K562 (cell line): Measurements from ENCODE around the gene ATPAF2. TPM values are rescaled to one million over a fixed set of nuclear protein-coding genes. Genes with fewer than 3 reads are reported as not detected.

Experiments used
- ATF1 ChIP-seq, 2 experiments: fragments of 450-650 bp in 1 of 2; IDR thresholded peaks; 2 replicates each; pipeline ENCODE4 v1.6.1; 2016; ENCODE audit warnings: missing compliant biosample characterization in 1 of 2, missing genetic modification characterization in 1 of 2
- CBX5 ChIP-seq: IDR thresholded peaks from 2 replicates; pipeline ENCODE4 v1.6.1; 2014; ENCODE audit warnings: low read depth, borderline replicate concordance
- CREM ChIP-seq: IDR thresholded peaks from 2 replicates; pipeline ENCODE4 v1.6.1; 2014; ENCODE audit warnings: antibody characterized with exemption, low read depth
- DIDO1 ChIP-seq: fragments of 450-650 bp; IDR thresholded peaks from 2 replicates; pipeline ENCODE4 v1.6.1; 2016; ENCODE audit warnings: low read depth, missing biosample characterization, missing genetic modification characterization
- ELF1 ChIP-seq: fragments of 200-800 bp; sonication (Bioruptor generic); IDR thresholded peaks from 2 replicates; pipeline ENCODE4 v1.6.1; 2016; ENCODE audit warnings: missing genetic modification characterization, missing compliant biosample characterization
- RBM14 ChIP-seq: fragments of 200-400 bp; formaldehyde crosslinking; IDR thresholded peaks from 2 replicates; pipeline ENCODE4 v1.6.1; 2018; ENCODE audit warnings: low read depth, mild to moderate bottlenecking, low read length, moderate library complexity, borderline replicate concordance; ENCODE audit not compliant: insufficient read depth
- SUPT5H ChIP-seq: fragments of 450-650 bp; IDR thresholded peaks from 2 replicates; pipeline ENCODE4 v1.6.1; 2016
- TEAD2 ChIP-seq: fragments of 450-650 bp; IDR thresholded peaks from 2 replicates; pipeline ENCODE4 v1.6.1; 2016; ENCODE audit warnings: missing genetic modification characterization, control low read depth, missing compliant biosample characterization
- THRAP3 ChIP-seq: fragments of 450-650 bp; IDR thresholded peaks from 2 replicates; pipeline ENCODE4 v1.6.1; 2016; ENCODE audit warnings: mild to moderate bottlenecking, inconsistent platforms, borderline replicate concordance
- ZNF3 ChIP-seq: fragments of 250-450 bp; sonication (Bioruptor Pico); IDR thresholded peaks from 2 replicates; pipeline ENCODE4 v1.5.0; 2021; ENCODE audit warnings: mild to moderate bottlenecking, moderate library complexity
- polyA plus RNA-seq, 8 experiments: library from polyadenylated mRNA; depleted of rRNA in 4 of 8; stranded (reverse) in 5 of 8; unstranded in 3 of 8; fragments of >200 nt; fragmentation: Nextera tagmentation in 2 of 8; fragmentation: Illumina TruSeq in 1 of 8; extraction: Ambion mirVana in 2 of 8; extraction: Trizol in 1 of 8; gene quantifications; 2 replicates each; pipeline versions ENCODE4 v1.2.1 to v1.2.3, GENCODE V29; 2011 to 2014; ENCODE audit warnings: inconsistent platforms in 1 of 8, missing spikeins in 1 of 8
- total RNA-seq, 7 experiments: library from RNA; depleted of rRNA in 6 of 7; stranded (reverse); fragments of >200 nt in 6 of 7; fragmentation: Illumina TruSeq in 2 of 7; extraction: Trizol in 2 of 7; gene quantifications; 2 replicates each; pipeline versions ENCODE4 v1.2.1 to v1.2.3, GENCODE V29; 2011 to 2021; ENCODE audit warnings: low replicate concordance in 1 of 7
- TF ChIP-seq, protein P1 (sequence below): sonication (generic); formaldehyde crosslinking; IDR thresholded peaks from 2 replicates; pipeline ENCODE4 v1.8.1; 2023; ENCODE audit warnings: missing genetic modification reagents, mild to moderate bottlenecking, borderline replicate concordance
- TF ChIP-seq, protein P2 (sequence below): fragments of 450-650 bp; formaldehyde crosslinking; IDR thresholded peaks from 2 replicates; pipeline ENCODE4 v1.4.0; 2020; ENCODE audit warnings: mild to moderate bottlenecking
- TF ChIP-seq, protein P3 (sequence below): fragments of 450-650 bp; IDR thresholded peaks from 2 replicates; pipeline ENCODE4 v1.6.1; 2016; ENCODE audit warnings: borderline replicate concordance
- TF ChIP-seq, protein P4 (sequence below): fragments of 250-450 bp; sonication (Bioruptor Pico); IDR thresholded peaks from 2 replicates; pipeline ENCODE4 v1.5.0; 2022; ENCODE audit warnings: mild to moderate bottlenecking

ATPAF2 gene
- total and polyA plus RNA-seq, 9 of the 15 experiments (the other 6 are each of a cell fraction or from before 2014, with no cell fraction given), result 2.1 to 19.2 (median 11.3) TPM

DNA sequence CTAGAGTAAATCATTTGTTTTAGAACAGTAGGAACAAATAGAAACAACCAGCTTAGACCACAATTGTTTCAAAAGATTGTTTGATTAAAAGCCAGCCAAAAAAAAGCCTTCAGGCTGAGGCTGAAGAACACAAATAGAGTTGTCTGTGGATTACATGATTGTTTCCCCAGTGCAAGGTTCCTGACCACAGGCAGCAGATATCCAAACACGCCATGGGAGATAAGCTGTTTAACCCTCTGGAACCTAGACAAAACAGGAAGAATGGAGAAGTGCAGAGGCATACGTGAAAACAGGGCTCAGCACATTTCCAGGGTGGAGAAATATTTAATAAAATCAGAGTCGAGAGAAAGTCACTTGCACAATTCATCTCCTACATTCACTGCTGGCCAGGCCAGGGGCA, 21.0 kb downstream of the ATPAF2 start (continued):
- TF ChIP-seq, protein P1, sequence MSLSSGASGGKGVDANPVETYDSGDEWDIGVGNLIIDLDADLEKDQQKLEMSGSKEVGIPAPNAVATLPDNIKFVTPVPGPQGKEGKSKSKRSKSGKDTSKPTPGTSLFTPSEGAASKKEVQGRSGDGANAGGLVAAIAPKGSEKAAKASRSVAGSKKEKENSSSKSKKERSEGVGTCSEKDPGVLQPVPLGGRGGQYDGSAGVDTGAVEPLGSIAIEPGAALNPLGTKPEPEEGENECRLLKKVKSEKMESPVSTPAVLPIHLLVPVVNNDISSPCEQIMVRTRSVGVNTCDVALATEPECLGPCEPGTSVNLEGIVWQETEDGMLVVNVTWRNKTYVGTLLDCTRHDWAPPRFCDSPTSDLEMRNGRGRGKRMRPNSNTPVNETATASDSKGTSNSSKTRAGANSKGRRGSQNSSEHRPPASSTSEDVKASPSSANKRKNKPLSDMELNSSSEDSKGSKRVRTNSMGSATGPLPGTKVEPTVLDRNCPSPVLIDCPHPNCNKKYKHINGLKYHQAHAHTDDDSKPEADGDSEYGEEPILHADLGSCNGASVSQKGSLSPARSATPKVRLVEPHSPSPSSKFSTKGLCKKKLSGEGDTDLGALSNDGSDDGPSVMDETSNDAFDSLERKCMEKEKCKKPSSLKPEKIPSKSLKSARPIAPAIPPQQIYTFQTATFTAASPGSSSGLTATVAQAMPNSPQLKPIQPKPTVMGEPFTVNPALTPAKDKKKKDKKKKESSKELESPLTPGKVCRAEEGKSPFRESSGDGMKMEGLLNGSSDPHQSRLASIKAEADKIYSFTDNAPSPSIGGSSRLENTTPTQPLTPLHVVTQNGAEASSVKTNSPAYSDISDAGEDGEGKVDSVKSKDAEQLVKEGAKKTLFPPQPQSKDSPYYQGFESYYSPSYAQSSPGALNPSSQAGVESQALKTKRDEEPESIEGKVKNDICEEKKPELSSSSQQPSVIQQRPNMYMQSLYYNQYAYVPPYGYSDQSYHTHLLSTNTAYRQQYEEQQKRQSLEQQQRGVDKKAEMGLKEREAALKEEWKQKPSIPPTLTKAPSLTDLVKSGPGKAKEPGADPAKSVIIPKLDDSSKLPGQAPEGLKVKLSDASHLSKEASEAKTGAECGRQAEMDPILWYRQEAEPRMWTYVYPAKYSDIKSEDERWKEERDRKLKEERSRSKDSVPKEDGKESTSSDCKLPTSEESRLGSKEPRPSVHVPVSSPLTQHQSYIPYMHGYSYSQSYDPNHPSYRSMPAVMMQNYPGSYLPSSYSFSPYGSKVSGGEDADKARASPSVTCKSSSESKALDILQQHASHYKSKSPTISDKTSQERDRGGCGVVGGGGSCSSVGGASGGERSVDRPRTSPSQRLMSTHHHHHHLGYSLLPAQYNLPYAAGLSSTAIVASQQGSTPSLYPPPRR, result no peak
- TF ChIP-seq CBX5, result no peak
- peak; percentile 44 for TF ChIP-seq ELF1
- no peak for TF ChIP-seq SUPT5H
- TF ChIP-seq DIDO1 (tag), result no peak
- TF ChIP-seq TEAD2 (tag), result no peak
- TF ChIP-seq, protein P2, sequence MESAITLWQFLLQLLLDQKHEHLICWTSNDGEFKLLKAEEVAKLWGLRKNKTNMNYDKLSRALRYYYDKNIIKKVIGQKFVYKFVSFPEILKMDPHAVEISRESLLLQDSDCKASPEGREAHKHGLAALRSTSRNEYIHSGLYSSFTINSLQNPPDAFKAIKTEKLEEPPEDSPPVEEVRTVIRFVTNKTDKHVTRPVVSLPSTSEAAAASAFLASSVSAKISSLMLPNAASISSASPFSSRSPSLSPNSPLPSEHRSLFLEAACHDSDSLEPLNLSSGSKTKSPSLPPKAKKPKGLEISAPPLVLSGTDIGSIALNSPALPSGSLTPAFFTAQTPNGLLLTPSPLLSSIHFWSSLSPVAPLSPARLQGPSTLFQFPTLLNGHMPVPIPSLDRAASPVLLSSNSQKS, result no peak
- TF ChIP-seq ATF1 (CRISPR knock-in tag; IDR thresholded peaks at IDR 0.05), result no peak
- TF ChIP-seq ATF1 (tag; IDR thresholded peaks at IDR 0.05), result no peak
- no peak for TF ChIP-seq THRAP3
- TF ChIP-seq RBM14, result no peak
- TF ChIP-seq CREM, result peak; percentile 39; the same call in 1 of the 2 replicates
- TF ChIP-seq, protein P3, sequence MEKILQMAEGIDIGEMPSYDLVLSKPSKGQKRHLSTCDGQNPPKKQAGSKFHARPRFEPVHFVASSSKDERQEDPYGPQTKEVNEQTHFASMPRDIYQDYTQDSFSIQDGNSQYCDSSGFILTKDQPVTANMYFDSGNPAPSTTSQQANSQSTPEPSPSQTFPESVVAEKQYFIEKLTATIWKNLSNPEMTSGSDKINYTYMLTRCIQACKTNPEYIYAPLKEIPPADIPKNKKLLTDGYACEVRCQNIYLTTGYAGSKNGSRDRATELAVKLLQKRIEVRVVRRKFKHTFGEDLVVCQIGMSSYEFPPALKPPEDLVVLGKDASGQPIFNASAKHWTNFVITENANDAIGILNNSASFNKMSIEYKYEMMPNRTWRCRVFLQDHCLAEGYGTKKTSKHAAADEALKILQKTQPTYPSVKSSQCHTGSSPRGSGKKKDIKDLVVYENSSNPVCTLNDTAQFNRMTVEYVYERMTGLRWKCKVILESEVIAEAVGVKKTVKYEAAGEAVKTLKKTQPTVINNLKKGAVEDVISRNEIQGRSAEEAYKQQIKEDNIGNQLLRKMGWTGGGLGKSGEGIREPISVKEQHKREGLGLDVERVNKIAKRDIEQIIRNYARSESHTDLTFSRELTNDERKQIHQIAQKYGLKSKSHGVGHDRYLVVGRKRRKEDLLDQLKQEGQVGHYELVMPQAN, result no peak
- no peak for TF ChIP-seq ZNF3
- TF ChIP-seq, protein P4, sequence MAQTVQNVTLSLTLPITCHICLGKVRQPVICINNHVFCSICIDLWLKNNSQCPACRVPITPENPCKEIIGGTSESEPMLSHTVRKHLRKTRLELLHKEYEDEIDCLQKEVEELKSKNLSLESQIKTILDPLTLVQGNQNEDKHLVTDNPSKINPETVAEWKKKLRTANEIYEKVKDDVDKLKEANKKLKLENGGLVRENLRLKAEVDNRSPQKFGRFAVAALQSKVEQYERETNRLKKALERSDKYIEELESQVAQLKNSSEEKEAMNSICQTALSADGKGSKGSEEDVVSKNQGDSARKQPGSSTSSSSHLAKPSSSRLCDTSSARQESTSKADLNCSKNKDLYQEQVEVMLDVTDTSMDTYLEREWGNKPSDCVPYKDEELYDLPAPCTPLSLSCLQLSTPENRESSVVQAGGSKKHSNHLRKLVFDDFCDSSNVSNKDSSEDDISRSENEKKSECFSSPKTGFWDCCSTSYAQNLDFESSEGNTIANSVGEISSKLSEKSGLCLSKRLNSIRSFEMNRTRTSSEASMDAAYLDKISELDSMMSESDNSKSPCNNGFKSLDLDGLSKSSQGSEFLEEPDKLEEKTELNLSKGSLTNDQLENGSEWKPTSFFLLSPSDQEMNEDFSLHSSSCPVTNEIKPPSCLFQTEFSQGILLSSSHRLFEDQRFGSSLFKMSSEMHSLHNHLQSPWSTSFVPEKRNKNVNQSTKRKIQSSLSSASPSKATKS (CRISPR knock-in tag), result no peak
